RWPE2 (cell line): Measurements from ENCODE around the gene RBBP8NL.
"Not testable (repeated sequence)": the region's sequence is repeated elsewhere in the genome, so short reads cannot be mapped to it uniquely, and the experiment has no call there.

ENCODE experiments used
- ATAC-seq: fragments of 200-7000 bp; cut with Tn5 transposase; 3 replicates; pipeline ENCODE4 v1.9.1; 2021; ENCODE audit warnings: low read depth
- DNase-seq: peaks from one replicate; pipeline ENCODE4 v3.0.0-alpha.2; 2020; ENCODE audit warnings: low spot score
- H3K27ac ChIP-seq: fragments of 450-650 bp; 2 replicates; pipeline ENCODE4 v1.5.1; 2017; ENCODE audit warnings: mild to moderate bottlenecking; ENCODE audit not compliant: poor library complexity, severe bottlenecking
- H3K27me3 ChIP-seq: fragments of 250-450 bp; sonication (Bioruptor Pico); 2 replicates; pipeline ENCODE4 v1.5.1; 2021; ENCODE audit warnings: mild to moderate bottlenecking, moderate library complexity; ENCODE audit not compliant: insufficient read depth, poor library complexity, severe bottlenecking
- H3K36me3 ChIP-seq: fragments of 250-450 bp; sonication (Bioruptor Pico); 2 replicates; pipeline ENCODE4 v1.5.1; 2020; ENCODE audit warnings: low read depth, mild to moderate bottlenecking, moderate library complexity
- H3K4me1 ChIP-seq: fragments of 250-450 bp; sonication (Bioruptor Pico); 2 replicates; pipeline ENCODE4 v1.5.1; 2021; ENCODE audit warnings: mild to moderate bottlenecking, moderate library complexity; ENCODE audit not compliant: insufficient read depth, poor library complexity, severe bottlenecking
- H3K4me3 ChIP-seq: fragments of 250-450 bp; sonication (Bioruptor Pico); 2 replicates; pipeline ENCODE4 v1.5.1; 2021; ENCODE audit warnings: mild to moderate bottlenecking, moderate library complexity; ENCODE audit not compliant: severe bottlenecking
- H3K9me3 ChIP-seq: fragments of 250-450 bp; sonication (Bioruptor Pico); 2 replicates; pipeline ENCODE4 v1.5.1; 2021; ENCODE audit warnings: mild to moderate bottlenecking, moderate library complexity; ENCODE audit not compliant: severe bottlenecking
- CTCF ChIP-seq: fragments of 450-650 bp; IDR thresholded peaks from one replicate; pipeline ENCODE4 v1.5.1; 2017; ENCODE audit warnings: mild to moderate bottlenecking, moderate library complexity; ENCODE audit not compliant: poor library complexity, severe bottlenecking

The RBBP8NL gene

GRCh38 chr20:62426699-62427131 lies 624 bp downstream of the RBBP8NL start:
- Histone ChIP-seq H3K27me3 (no peaks in the 10 kb centered on the region), H3K27ac (no peak overlapping the region), H3K4me3 (no peak overlapping the region), H3K36me3 (no peaks in the 10 kb centered on the region), H3K9me3 (no peaks in the 10 kb centered on the region), H3K4me1 (peaks cover 9% of the 10 kb centered on the region)
- DNase-seq (peak; percentile 88), ATAC-seq (0 out of 3 replicates have a peak, but pooled peaks have one; percentile 2)
- TF ChIP-seq CTCF, result no peak

GRCh38 chr20:62426059-62426348 lies 1.3 kb downstream of the RBBP8NL start:
- H3K4me1 ChIP-seq, H3K4me3 ChIP-seq, H3K27ac ChIP-seq, H3K36me3 ChIP-seq, ATAC-seq, H3K27me3 ChIP-seq, H3K9me3 ChIP-seq: not testable (repeated sequence)
- peak; percentile 80 for DNase-seq

GRCh38 chr20:62425281-62426058 lies 1.9 kb downstream of the RBBP8NL start:
- Histone ChIP-seq H3K9me3 (no peaks in the 10 kb centered on the region), H3K4me1 (peaks cover 9% of the 10 kb centered on the region), H3K27ac (no peak overlapping the region), H3K27me3 (no peaks in the 10 kb centered on the region), H3K4me3 (no peak overlapping the region), H3K36me3 (no peaks in the 10 kb centered on the region)
- DNase-seq (peak; percentile 90), ATAC-seq (no peak)
- TF ChIP-seq CTCF, result no peak

GRCh38 chr20:62424249-62425107 lies 2.9 kb downstream of the RBBP8NL start:
- no peaks in the 10 kb centered on the region for H3K36me3 ChIP-seq
- DNase-seq, result peak; percentile 85
- H3K27me3 ChIP-seq, result no peaks in the 10 kb centered on the region
- no peak overlapping the region for H3K27ac ChIP-seq
- TF ChIP-seq CTCF, result no peak
- H3K9me3 ChIP-seq, result no peaks in the 10 kb centered on the region
- H3K4me3 ChIP-seq, result no peak overlapping the region
- peaks cover 9% of the 10 kb centered on the region for H3K4me1 ChIP-seq
- ATAC-seq, result no peak

GRCh38 chr20:62423326-62423706 lies 4.0 kb downstream of the RBBP8NL start:
- peak; percentile 81 for DNase-seq
- no peak for ATAC-seq
- peaks cover 9% of the 10 kb centered on the region for H3K4me1 ChIP-seq
- no peak overlapping the region for H3K27ac ChIP-seq
- H3K27me3 ChIP-seq, result no peaks in the 10 kb centered on the region
- no peak for TF ChIP-seq CTCF
- no peaks in the 10 kb centered on the region for H3K36me3 ChIP-seq
- no peak overlapping the region for H3K4me3 ChIP-seq
- no peaks in the 10 kb centered on the region for H3K9me3 ChIP-seq
